IPS-11a (cell line): ENCODE data around the gene HYAL1.
"Not testable (repeated sequence)": the region's sequence is repeated elsewhere in the genome, so short reads cannot be mapped to it uniquely, and the experiment has no call there.

Experiments used
- H3K4me3 ChIP-seq: one replicate; pipeline ENCODE4 v1.5.1; 2013; ENCODE audit warnings: low read depth, low read length, control low read depth

Gene HYAL1

GRCh38 chr3:50263478-50264382 lies 39.6 kb downstream of the HYAL1 start:
- no peak overlapping the region for H3K4me3 ChIP-seq

GRCh38 chr3:50262778-50263177 lies 40.6 kb downstream of the HYAL1 start:
- H3K4me3 ChIP-seq: no peak overlapping the region

GRCh38 chr3:50262200-50262599 lies 41.2 kb downstream of the HYAL1 start:
- H3K4me3 ChIP-seq: not testable (repeated sequence)

- no peak overlapping the region for H3K4me3 ChIP-seq
Measured at GRCh38 chr3:50261505-50261904, 41.9 kb downstream of the HYAL1 start.

DNA sequence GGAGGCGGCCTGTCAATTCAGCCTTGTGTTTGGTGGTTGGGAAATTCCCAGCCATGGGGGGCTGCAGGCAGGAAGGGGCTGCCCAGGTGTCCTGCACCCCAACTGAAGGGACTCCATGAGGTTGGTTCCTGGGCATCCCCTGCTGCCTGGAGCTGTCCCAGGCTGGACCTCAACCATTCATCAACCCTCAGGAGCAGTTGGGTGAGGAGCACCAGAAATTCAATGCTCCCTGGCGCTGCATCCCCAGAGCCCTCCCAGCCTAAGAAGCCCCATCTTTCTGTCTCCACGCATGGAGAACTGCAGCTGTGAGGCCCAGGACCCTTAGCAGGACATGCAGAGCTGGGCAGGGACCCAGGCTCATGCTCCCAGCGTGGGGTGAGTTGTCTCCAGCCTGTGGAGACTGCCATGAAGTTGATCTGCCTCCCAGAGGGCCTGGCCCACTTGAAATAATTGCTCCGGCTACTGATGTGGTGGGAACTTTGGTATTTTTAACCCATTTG lies 42.4 kb downstream of the HYAL1 start:
- H3K4me3 ChIP-seq: no peak overlapping the region

GRCh38 chr3:50260027-50260941 lies 43.1 kb downstream of the HYAL1 start:
- no peak overlapping the region for H3K4me3 ChIP-seq

DNA sequence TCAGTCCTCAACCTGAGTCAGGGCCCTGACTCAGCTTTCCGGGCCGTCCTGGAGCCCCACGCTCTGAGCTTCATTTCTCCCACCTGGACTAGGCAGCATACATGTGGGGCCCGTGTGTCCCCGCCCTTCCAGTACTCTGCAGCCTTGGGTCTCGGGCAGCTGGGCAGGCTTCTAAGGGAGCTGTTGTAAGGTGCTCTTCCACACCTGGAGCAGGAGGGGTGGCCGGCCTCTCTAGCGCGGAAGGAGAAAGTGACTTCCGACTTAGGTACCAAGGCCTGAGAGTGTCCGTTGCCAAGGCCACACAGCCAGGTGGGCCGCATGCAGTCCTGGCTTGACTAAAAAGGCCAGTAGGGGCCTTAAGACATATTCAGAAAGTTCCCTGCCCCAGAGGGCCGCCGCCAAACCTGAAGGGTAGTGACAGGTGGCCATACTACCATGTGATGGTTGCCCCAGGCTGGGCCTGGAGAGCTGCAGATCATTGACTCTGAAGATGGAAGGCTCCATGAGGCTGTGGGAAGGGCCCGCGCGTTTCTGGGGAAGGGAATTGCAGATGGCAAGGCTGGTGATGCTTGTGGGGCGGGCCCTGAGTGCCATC lies 43.8 kb downstream of the HYAL1 start:
- H3K4me3 ChIP-seq: no peak overlapping the region

DNA sequence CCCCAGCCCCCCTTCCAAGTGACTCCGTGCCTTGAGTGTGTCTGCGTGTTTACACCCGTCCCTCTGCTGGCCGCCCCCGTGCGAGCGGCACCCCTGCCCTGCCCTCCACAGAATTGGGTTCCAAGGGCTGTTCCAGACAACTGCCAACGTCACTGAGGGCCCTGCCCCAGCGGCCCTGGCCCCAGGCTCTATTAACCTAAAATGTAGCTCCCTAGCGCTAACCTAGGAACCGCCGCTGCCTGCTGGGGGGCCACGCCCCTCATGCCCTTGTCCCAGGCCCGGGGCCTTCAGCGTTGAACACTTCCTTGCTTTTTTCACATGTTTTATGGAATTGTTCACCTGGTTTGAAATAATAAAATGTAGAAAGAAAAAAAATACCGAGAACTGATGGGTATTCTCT lies 44.4 kb downstream of the HYAL1 start:
- no peak overlapping the region for H3K4me3 ChIP-seq

GRCh38 chr3:50258029-50258680 lies 45.2 kb downstream of the HYAL1 start:
- no peak overlapping the region for H3K4me3 ChIP-seq

DNA sequence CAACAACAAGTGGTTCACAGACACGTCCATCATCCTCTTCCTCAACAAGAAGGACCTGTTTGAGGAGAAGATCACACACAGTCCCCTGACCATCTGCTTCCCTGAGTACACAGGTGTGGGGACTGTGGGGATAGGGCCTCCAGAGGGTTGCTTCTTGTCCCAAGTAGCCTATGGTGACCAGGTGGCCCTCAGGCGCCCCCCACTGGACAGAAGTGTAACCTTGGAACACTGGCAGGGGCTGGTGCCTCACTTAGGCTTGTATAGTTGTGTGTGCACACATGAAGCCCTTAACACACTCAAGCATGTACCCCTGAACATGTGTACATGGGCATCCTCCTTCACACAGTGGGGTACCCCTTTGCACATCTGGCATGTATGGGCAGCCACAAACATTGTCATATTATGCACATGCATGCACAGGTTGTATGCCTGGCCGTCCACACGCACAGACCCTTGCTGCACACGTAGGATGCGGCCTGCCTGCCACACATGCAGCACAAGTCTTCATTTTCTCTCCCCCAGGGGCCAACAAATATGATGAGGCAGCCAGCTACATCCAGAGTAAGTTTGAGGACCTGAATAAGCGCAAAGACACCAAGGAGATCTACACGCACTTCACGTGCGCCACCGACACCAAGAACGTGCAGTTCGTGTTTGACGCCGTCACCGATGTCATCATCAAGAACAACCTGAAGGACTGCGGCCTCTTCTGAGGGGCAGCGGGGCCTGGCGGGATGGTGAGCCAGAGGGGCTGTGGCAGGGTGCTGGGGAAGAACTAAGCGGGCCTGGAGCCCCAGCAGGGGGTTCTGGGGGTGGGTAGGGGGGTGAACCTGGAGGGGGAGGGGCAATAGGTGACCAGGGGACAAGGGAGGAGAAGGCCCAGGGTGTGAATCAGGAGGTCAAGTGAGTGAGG lies 46.1 kb downstream of the HYAL1 start:
- H3K4me3 ChIP-seq: no peak overlapping the region

GRCh38 chr3:50255251-50255615 lies 48.1 kb downstream of the HYAL1 start:
- H3K4me3 ChIP-seq: no peak overlapping the region

- H3K4me3 ChIP-seq: no peak overlapping the region
Measured at GRCh38 chr3:50254577-50255250, 48.7 kb downstream of the HYAL1 start.

- H3K4me3 ChIP-seq: no peak overlapping the region
Measured at GRCh38 chr3:50251220-50251619, 52.2 kb downstream of the HYAL1 start.

- no peak overlapping the region for H3K4me3 ChIP-seq
Measured at GRCh38 chr3:50250514-50250913, 52.9 kb downstream of the HYAL1 start.
